Measurements from ENCODE around the gene BRDT.

DNA sequence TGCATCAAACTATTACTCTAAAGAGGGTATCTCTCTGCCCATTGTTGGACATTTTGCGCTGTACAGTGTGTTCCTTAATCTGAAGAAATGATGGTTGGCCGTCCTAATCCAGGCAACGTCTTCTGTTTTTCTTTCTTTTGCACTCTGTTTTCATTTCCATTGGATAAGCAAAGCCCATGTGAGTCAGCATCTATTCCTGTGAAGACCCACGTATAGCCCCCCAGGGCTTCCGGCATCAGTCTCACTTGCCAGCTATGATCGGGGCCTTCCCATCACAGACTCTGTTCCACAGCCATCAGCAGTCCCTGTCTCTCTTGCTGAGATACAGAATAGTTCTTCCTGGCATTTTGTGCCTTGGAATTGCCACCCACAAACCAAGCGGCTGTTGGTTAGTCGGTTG is 29.2 kb upstream of the BRDT start:
- TF ChIP-seq, protein P1, sequence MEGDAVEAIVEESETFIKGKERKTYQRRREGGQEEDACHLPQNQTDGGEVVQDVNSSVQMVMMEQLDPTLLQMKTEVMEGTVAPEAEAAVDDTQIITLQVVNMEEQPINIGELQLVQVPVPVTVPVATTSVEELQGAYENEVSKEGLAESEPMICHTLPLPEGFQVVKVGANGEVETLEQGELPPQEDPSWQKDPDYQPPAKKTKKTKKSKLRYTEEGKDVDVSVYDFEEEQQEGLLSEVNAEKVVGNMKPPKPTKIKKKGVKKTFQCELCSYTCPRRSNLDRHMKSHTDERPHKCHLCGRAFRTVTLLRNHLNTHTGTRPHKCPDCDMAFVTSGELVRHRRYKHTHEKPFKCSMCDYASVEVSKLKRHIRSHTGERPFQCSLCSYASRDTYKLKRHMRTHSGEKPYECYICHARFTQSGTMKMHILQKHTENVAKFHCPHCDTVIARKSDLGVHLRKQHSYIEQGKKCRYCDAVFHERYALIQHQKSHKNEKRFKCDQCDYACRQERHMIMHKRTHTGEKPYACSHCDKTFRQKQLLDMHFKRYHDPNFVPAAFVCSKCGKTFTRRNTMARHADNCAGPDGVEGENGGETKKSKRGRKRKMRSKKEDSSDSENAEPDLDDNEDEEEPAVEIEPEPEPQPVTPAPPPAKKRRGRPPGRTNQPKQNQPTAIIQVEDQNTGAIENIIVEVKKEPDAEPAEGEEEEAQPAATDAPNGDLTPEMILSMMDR (IDR thresholded peaks at IDR 0.05) = no peak
- no peak for TF ChIP-seq POLR2A (IDR thresholded peaks at IDR 0.05)

Data from Peyer's patch (tissue), 4 donors.